Hematopoietic multipotent progenitor cell (in vitro differentiated cells): ENCODE data around the gene GTPBP1. TPM values are rescaled to one million over a fixed set of nuclear protein-coding genes. Genes with fewer than 3 reads are reported as not detected.

Experiments used
- DNase-seq, 3 donors: peaks; one replicate each; pipeline ENCODE4 v3.0.0-alpha.2; 2011 to 2015; ENCODE audit warnings: low read depth in 2 of 3, low spot score in 2 of 3
- total RNA-seq: library from RNA; depleted of rRNA; stranded (reverse); fragments of >200 nt; gene quantifications from one replicate; pipeline ENCODE4 v1.2.3, GENCODE V29; 2012

Gene GTPBP1
- total RNA-seq, result 91.8 TPM

DNA sequence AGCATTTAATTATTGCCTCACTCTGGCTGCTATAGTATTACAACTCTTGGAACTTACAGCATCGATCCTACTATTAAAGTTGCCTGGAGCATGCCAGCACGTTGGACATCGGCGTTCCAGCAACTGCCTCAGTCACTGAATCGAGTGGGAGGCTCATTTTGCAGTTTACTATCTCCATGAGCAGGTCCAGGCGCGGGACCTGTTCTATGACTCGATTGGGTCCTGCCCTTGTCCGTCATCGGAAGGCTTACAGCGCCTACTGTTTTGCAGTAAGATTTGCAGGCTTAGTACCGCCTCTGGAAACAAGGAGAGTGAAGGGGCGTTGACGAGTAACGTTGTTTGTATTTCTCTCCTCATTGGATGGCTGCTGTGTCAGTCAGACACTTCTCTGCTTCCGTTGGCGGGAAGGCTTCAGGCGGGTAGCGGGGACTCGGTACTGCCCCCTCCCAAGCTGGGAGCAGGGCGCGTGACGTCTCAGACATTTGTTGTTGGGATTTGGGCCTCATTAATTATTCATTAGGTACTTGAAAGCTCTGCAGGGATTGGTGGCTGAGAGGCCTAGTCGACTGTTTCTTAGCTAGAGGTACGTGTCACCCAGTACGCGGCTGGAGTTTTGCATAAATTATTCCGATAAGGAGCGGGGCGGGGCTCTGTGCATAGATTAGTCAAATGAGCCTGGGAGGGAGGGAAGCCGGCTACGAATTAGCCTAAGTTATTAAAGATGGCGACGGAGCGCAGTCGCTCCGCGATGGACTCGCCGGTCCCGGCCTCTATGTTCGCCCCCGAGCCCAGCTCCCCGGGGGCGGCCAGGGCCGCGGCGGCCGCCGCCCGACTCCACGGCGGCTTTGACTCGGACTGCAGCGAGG is at the start of gene GTPBP1:
GTPBP1 (plus strand) TSS at position 710 of the 866 bp plus-strand sequence; CDS start at position 722, 12 bp downstream.
- peak; percentile 94 to 100 (median 100) for DNase-seq

DNA sequence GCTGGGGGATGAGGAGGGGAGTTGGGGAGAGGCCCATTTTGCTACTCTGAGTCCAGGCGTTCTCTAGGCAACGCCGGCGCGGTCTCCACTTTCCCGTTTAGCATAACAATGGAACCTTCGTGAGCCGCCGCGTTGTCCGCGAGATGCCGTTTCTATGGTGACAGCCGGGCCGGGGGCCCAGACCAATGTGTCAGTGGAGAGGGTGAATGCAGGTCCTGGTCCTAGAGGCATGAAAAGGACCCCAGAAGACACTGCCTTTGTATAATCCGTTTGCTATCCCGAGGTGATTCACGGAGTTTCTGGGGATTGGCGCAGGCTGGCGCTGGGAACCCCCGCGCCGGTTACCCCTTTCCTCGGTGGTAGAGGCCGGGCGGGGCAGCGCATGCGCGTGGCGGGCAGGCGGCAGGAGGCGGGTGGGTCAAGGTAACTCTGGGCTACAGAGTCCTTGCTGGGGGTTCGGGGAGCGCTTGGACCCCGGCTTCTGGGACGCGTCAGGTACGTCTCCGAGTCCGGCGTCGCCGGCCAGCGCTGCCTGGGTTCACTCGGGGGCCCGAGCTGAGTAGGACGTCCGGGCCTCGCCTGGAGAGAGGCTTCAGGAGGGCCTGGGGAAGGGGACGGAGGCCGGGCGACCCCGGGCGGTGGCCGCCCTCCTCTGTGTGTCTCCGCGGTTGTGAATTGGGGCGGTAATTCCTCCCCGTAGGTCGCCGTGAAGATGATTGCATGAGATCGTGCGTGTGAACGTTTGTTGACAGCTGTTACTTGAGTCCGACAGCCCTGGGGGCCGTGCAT is 49.3 kb upstream of the GTPBP1 start, which contains the start of the genes CBY1 and FAM227A:
CBY1 (plus strand) TSS at position 383 of the 789 bp plus-strand sequence. CDS start 11,417 bp downstream, outside the sequence.
FAM227A (minus strand) TSS at position 137 of the 789 bp plus-strand sequence. CDS start 6,224 bp downstream, outside the sequence.
- DNase-seq, result peak; percentile 82 to 89 (median 88)

DNA sequence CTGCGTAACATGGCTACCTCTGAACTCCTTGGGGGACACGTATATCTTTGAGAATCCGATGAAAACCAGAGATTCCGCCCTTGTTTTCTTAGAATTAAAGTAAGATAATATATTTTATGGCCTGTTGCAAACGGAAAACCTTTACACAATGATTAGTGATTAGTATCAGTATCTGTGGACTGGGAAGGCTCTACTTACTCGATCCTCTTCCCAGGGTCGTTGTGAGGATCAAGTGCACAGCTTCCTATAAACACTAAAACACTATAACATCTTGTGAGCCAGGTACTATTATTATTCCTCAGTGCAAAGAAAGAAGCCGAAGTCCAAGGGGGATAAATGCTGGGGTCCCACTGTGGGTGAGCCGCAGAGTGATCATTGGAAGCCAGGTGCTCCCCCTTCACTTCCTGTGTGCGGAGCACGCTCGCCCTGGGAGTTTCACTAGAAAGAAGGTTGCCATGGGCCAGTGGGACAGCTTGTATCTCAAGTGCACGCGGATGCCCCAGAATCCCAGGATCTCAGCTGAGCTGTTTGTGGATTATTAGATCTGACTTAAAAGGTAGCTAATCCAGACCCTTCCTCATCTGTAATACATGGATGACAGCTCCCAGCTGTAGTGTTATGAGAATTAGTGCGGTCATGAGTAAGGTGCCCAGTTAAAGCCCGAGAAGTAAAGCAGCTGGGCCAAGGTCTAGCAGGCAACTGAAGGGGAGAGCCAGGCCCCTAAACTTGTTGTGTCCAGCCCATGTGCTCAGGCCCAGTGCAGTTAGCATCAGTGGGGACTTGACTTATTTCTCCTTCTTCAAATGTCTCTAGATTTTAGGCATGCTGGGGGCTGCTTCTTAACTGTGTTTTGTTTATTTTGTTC is 48.5 kb upstream of the GTPBP1 start:
- peak in 1 of 3 donors; percentile 18 for DNase-seq

DNA sequence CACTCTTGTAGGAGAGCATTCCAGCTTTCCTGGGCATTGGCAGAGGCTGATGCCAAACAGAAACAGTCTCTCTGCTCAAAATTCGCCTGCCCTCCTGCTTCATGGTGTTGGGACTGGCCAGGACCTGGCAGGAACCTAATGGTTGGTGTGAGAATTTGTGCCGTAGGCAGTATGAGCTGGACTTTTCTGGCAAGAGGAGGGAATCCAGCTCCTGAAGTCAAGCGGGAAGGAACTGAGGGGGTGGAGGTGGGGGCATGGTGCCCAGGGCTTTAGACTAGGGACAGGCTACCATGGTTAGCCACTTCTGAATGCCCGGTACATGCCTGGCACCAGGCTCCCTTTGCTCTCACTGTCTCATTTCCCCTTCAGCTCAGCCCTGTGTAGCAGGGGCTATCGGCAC is 30.9 kb upstream of the GTPBP1 start:
- no peak for DNase-seq

DNA sequence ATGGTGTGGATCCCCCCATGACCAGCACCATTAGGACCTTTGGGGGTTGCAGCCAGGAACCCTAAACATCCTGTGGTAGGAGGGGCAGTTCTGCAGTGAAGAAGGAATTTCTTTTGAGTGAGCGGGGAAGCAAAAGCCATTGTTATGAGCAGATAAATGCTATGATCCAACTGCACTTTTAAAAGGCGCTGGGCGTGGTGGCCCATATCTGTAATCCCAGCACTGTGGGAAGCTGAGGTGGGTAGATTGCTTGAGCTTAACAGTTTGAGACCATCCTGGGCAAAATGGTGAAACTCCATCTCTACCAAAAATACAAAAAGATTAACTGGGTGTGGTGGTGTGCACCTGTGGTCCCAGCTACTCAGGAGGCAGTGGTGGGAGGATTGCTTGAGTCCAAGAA is 29.9 kb upstream of the GTPBP1 start:
- DNase-seq, result no peak

GRCh38 chr22:38681582-38682335 is 24.0 kb upstream of the GTPBP1 start, which contains the start of gene TOMM22:
TSS of gene TOMM22 (plus strand) at chr22:38681957. CDS start at chr22:38681979, 22 bp downstream.
- DNase-seq, result peak; percentile 72 to 88 (median 87)

DNA sequence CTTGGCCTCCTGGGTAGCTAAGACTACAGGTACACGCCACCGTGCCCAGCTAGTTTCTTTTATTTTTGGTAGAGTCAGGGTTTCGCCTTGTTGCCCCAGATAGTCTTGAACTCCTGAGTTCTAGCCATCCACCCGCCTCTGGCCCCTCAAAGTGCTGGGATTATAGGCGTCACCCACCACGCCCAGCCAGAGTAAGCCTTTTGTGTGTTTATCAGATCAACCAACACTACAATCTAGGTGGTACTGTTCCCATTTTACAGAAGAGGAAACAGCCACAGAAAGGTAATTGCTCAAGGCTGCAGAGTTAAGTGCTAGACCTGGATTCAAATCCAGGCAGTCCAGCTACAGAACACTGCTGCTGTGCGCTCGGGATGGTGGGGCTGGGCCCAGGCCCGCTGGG is 20.8 kb upstream of the GTPBP1 start:
- no peak for DNase-seq

DNA sequence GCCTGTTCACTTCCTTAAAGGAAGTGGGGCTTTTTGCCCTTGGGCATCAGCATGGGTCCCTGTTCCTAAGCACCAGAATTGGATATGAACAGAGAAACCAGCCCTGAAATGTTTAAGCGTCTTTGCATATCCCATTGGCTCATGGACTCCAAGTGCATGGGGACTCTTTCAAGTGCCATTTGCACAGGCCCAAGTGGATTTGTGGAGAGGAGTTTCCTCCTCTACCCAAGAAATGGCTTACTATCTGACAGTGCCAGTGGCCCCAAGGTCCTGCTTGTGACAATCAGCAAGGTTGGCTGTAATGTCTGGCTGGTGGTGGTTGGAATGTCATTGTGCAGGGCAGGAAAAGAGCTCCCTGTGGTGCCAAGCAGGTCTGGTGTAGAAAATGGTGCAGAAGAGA is 20.0 kb upstream of the GTPBP1 start:
- DNase-seq, result no peak

DNA sequence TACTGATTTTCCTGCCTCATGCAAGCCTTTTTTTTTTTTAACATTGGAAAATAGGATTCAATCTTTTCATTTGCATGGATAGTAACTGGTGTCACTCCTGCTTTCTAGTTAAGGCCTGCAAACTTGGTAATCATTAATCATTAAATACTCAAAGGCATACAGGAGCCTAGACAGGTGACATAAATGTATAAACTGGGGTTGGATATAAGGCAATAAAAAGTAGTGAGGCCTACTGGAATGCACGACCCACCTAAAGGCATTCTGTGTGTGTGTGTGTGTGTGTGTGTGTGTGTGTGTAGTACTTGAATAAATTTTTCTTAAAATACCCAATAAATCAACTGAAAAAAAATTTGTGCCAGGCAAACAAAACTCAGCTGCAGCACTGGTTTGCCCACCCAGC is 16.1 kb upstream of the GTPBP1 start:
- no peak for DNase-seq

DNA sequence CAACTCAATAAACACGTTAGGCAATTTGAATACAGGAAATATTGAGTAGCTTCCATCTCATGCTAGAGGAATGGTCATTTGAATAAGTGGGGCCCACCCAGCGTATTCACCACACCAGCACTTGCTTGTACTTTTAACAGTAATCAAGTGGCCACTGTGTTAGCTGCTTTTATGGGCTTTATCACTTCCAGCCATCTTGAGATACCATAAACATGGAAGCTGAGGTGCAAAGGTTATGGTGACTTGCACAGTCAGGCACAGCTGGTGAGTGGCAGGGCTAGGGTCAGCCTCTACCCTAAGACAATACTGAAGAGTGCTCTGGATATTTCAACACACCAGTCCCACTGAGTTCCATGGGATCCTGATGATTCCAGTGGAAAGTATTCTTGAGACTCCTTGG is 11.7 kb upstream of the GTPBP1 start:
- no peak for DNase-seq

DNA sequence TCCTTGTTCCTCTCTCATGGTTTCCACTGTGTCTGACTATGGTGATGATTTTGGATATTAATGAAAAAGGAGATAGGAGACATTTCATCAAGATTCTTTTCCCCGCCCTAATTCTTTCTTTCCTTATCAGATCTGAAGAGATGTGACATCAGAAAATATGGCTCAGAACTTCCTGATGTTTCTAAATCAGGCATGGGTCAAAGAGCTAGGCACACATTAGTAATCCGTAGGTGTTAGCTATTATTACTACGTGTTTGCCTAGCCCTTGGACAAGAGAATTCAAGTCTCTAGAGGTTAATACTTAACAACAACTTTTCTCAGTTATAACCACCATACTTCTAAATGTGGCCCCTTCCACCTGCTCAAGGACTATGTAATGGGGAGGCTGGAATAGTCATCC is 10.8 kb upstream of the GTPBP1 start:
- DNase-seq, result no peak

DNA sequence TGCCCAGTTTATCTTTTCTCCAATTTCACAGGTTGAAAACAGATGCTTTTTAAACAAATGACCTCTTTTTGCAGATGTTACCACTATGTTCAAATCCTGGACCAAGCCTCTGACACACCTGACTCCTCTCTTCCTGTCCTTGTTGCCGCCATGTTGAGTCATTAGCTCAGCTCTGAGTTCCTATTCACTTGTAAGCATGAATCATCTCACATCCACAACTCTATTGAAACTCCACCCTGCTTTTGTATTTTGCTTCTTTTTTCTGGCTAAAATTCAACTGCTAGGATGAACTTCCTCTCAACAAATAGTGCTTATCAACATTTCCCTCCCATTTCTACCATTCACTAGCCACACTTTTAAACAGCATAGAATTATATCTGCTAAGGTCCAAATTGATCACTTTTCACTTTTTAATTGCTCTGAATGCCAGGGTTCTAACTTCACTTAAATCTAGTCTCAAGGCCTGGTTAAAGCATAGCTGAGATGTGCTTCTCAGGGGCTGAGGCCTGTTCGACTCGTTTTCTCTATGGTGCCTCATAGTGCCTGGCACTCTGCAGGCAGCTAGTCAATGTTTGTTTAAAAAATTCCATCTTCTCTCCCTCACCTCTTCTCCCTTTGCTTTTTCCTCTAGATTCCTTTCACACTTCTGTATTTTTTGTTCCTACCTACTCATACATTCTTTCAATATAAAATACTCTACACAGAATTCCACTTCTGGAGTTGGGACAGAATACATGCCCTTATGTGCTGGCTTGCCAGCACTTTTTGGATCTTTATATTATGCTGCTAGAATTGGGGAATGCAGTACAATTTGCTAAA is 8.9 kb upstream of the GTPBP1 start:
- peak in 2 of 3 donors; percentile 21 to 37 for DNase-seq

- DNase-seq, result peak in 1 of 3 donors; percentile 15
These were observed 8.2 kb upstream of the GTPBP1 start for GRCh38 chr22:38697425-38698089.

DNA sequence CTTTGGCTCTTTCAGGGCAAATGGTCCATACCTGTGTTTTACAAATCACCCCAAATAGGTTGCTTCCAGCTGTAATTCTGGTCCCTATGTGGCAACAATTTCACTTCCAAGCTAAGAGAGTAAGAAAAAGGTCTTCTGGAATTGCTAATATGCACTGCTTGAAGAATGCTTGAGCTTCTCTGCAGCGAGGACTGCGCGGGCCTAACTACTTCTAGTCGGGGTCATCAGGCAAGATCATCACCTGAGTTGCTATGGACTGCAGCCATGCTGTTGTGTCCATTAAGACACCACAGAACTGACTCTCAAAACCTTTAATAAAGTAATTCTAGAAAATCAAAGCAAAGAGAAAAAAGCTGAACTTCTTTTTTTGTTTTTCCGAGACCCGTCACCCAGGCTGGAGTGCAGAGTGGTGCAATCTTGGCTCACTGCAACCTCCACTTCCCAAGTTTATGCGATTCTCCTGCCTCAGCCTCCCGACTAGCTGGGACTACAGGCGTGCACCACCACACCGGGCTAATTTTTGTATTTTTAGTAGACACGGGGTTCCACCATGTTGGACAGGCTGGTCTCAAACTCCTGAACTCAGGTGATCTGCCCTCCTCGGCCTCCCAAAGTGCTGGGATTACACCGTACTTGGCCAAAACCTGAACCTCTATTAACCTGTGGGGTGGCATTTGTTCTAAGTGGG is 7.2 kb upstream of the GTPBP1 start:
- DNase-seq, result no peak

DNA sequence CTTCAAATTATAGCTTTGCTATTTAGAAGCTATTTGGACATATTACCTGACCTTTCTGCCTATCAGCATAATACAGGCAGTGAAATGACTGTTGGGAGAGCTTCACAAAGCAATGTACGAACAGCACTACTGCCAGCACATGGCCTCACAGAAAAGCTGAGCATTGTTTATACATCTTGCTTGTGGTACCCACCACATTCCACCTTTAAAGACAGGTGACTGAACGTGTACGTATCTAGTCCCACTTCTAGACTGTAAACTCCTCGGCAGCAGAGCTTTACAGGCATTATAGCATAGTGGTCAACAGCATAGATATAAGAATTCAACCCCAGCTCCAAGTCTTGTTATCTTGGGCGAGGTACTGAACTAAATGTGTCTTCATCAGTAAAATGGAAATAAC is 6.6 kb upstream of the GTPBP1 start:
- DNase-seq, result no peak

- DNase-seq, result peak in 1 of 3 donors; percentile 10
These were observed 6.0 kb upstream of the GTPBP1 start for GRCh38 chr22:38699784-38700183.

DNA sequence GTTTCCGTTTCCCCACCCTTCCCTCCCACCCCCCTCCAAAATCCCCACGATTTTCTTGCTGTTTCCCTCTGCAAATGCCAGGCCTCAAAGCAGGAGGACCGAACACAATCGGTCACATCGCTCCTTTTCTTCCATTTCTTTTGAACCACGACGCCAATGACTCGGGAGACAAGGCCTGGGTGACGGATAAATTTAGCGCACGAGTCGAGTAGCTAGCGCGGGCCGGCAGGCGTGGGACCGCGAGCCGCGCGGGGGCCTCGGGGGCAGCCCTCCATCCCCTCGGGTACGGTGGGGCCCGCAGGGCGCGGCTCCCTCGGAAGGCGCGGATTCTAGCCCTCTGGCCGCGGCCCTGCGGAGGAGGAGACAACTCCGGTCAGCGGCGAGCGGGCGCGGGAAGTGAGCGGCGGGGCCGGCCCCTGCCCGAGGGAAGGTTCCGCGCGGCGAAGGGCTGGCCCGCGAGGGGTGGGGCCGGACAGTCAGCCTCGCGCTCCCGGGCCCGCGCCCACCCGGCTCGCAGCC is 5.4 kb upstream of the GTPBP1 start:
- DNase-seq, result peak in 2 of 3 donors; percentile 31 to 45
